HUES48 (cell line): ENCODE results near the gene PEX1.
A peak's percentile ranks its signal among the peaks of the same experiment; 100 is the strongest.
"Not testable (repeated sequence)": the region's sequence is repeated elsewhere in the genome, so short reads cannot be mapped to it uniquely, and the experiment has no call there.

Experiments used
- H3K27ac ChIP-seq: one replicate; pipeline ENCODE4 v1.7.0; 2013; ENCODE audit warnings: low read depth, low read length, inconsistent platforms
- H3K27me3 ChIP-seq: 2 replicates; pipeline ENCODE4 v1.6.1; 2013; ENCODE audit warnings: mild to moderate bottlenecking, low read length; ENCODE audit not compliant: control insufficient read depth, insufficient read depth
- H3K36me3 ChIP-seq: 2 replicates; pipeline ENCODE4 v1.6.1; 2013; ENCODE audit warnings: low read length; ENCODE audit not compliant: control insufficient read depth, insufficient read depth
- H3K4me1 ChIP-seq: 2 replicates; pipeline ENCODE4 v1.6.1; 2013; ENCODE audit warnings: mild to moderate bottlenecking, low read length; ENCODE audit not compliant: control insufficient read depth, insufficient read depth
- H3K4me3 ChIP-seq: 2 replicates; pipeline ENCODE4 v1.5.1; 2013; ENCODE audit warnings: mild to moderate bottlenecking, low read depth, low read length
- H3K9ac ChIP-seq: 2 replicates; pipeline ENCODE4 v1.6.1; 2013; ENCODE audit warnings: mild to moderate bottlenecking, low read depth, low read length, moderate library complexity
- H3K9me3 ChIP-seq: 2 replicates; pipeline ENCODE4 v1.6.1; 2013; ENCODE audit warnings: low read length; ENCODE audit not compliant: control insufficient read depth, insufficient read depth

The PEX1 gene

DNA sequence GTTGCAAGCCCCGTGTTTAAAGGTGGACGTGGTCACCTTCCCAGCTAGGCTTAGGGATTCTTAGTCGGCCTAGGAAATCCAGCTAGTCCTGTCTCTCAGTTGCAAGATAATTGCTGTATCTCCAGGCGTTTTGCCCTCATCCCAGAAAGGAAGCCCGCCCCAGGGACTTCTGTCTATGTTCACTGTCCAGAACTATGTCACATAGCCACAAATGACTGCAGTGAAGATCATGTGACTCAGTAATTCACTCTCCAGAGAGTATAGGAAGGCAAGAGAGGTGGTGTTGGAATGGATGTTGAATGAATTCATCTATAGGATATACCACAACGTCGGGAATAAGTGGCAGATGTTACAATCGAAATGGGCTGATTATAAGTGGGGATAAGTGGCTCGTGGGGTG is 50.2 kb downstream of the PEX1 start:
- no peak overlapping the region for H3K27ac ChIP-seq
- H3K9ac ChIP-seq, result no peak overlapping the region
- H3K4me3 ChIP-seq, result no peak overlapping the region
- H3K9me3 ChIP-seq, result no peaks in the 10 kb centered on the region
- H3K4me1 ChIP-seq, result no peaks in the 10 kb centered on the region; the same call in 1 of the 2 replicates
- H3K36me3 ChIP-seq, result no peaks in the 10 kb centered on the region
- no peaks in the 10 kb centered on the region for H3K27me3 ChIP-seq

DNA sequence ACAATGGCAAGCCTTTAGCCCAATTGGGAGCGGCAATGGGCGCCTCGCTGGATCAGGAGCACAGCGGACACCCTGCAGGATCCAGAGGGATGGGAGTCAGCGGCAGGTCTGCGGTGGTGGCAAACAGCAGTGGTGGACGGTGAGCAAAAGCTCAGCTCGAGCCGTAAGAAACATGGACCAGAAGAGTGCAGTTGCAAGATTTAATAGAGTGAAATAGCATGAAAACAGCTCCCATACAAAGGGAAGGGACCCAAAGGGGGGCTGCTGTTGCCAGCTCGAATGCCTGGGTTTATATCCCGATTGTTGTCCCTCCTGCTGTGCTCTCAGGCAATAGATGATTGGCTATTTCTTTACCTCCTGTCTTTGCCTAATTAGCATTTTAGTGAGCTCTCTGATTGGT is 50.6 kb downstream of the PEX1 start, which contains the start of gene ERVW-1:
Gene ERVW-1, minus strand, starts transcription at position 266 of the 400 bp plus-strand sequence. CDS start 7,565 bp downstream, outside the sequence.
- not testable (repeated sequence) for H3K27ac ChIP-seq, H3K4me1 ChIP-seq, H3K36me3 ChIP-seq, H3K27me3 ChIP-seq, H3K9ac ChIP-seq, H3K9me3 ChIP-seq, H3K4me3 ChIP-seq

DNA sequence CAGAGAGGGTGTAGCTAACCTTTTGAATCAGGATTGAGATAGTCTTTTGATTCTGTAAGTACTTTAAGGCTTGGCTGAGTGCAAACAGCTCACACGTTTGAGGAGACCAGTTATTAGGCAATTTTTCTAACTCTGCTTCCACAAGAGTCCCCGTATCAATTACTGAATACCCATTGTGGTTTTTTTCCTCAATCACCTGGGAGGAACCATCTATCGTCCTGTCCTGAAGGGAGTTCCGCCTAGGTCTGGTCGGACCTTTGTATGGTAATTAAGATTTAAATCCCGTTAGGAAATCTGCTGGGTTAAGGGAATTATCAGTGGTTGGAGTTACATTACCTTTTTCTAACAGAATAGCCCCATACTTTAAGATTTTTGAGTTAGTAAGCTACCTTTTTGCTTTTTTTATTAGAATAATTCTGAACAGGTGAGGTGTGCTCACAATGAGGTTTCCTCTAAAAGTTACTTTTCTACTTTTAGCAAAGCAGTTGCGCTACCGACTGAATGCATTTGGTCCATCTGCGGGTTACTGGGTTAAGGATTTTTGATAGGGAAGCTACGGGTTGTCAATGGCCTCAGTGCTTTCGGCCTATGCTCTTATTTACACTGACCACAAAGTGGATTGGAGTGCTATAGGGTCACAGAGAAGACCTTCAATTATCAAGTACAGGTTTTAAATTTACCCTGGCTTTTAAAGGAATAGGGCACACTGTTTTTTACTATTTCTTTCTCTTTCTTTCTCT is 52.3 kb downstream of the PEX1 start:
- H3K36me3 ChIP-seq, H3K27me3 ChIP-seq, H3K27ac ChIP-seq, H3K9ac ChIP-seq, H3K9me3 ChIP-seq, H3K4me1 ChIP-seq, H3K4me3 ChIP-seq: not testable (repeated sequence)

DNA sequence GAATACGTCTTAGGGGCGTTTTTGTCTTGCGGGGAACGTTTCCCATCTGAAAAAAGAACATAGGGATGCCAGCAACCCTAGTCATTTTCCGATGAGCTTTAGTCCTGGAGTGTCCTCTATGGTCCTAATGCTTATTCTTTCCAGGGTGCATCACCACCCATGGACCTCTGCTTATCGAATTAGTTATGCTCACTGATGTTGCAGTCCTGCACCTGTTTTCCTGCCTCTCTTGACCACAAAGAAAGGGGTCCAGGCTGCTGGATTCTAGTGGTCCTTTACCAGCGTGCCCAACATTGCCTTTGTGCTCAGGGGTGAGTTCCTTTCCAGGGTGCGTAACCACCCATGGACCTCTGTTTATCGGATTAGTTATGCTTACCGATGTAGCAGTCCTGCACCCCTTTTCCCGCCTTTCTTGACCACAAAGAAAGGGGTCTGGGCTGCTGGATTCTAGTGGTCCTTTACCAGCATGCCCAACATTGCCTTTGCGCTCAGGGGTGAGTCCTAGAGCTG is 53.0 kb downstream of the PEX1 start:
- H3K36me3 ChIP-seq, H3K9ac ChIP-seq, H3K9me3 ChIP-seq, H3K27ac ChIP-seq, H3K4me3 ChIP-seq, H3K4me1 ChIP-seq, H3K27me3 ChIP-seq: not testable (repeated sequence)

DNA sequence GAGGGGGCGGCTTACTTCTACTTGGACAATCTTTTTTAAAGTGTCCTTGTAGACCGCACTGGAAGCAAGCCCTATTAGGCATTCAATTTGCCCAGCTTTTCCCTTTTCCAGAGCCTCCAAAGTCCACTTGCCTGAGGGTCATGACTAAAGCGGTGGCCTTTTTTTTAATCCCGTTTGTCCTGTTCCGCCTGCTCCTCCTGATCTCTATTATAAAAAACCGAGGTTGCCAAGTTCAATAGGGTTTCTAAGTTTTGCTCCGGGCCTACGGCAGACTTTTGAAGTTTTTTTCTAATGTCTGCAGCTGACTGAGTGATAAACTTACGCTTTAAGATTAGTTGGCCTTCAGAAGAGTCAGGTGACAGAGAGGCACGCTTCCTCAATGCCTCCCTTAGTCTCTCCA is 54.3 kb downstream of the PEX1 start:
- not testable (repeated sequence) for H3K27me3 ChIP-seq, H3K9me3 ChIP-seq, H3K36me3 ChIP-seq, H3K27ac ChIP-seq, H3K4me1 ChIP-seq, H3K4me3 ChIP-seq, H3K9ac ChIP-seq

DNA sequence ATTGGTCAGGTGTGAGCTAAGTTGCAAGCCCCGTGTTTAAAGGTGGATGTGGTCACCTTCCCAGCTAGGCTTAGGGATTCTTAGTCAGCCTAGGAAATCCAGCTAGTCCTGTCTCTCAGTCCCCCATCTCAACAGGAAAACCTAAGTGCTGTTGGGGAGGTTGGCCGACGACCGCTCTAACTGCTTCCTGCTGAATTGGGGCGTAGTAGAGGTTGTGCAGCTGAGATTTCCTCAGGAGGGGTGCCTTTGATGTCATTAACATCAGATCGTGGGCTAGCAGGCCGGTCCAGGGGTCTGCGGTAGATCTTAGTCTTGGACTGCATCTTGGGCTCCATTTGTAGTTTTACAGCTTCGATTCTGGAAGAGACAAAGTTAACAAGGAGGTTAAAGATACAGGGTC is 59.7 kb downstream of the PEX1 start:
- not testable (repeated sequence) for H3K9me3 ChIP-seq, H3K4me1 ChIP-seq, H3K9ac ChIP-seq, H3K36me3 ChIP-seq, H3K27me3 ChIP-seq, H3K4me3 ChIP-seq, H3K27ac ChIP-seq

DNA sequence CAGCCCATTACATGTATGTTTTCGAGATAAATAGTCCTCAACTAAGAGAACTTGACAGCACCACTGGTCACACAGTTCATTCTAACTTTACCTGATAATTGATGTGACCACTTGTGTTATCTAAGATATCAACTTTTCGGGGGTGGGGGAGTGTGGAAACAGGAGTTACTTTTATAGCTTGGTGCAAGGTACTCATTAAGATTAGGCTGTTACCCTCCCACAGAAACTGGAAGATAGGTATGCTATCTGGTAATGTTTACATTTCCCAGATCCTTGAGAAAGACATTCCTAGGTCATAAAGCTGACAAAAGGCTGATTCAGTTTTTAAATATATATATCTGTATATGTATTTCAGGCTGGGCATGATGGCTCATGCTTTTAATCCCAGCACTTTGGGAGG is 61.6 kb downstream of the PEX1 start:
- Histone ChIP-seq H3K9ac (no peak overlapping the region), H3K9me3 (0 out of 2 replicates have a peak, but pooled peaks cover 2% of the 10 kb centered on the region), H3K27ac (no peak overlapping the region), H3K36me3 (no peaks in the 10 kb centered on the region), H3K27me3 (no peaks in the 10 kb centered on the region), H3K4me1 (no peaks in the 10 kb centered on the region), H3K4me3 (no peak overlapping the region)

DNA sequence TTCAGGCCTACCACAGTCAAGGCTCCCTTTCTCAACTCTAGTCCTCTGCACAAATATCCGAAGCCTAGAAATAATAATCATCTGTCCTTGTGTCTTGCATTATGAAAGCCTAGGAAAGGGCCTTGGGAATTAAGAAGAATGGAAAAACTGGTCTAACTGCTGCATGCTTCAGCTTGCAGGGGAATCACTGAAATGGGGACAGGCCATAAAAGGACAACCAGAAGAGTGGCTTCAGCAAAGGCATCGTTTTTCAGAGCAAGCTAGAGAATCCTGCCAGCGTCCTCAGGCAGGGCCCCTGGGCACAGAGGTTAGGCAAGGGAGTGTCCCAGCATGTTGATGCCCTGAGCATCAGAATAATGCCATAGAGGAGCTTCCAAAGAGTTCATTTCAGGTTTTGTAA is 63.8 kb downstream of the PEX1 start:
- Histone ChIP-seq H3K9ac (no peak overlapping the region), H3K9me3 (0 out of 2 replicates have a peak, but pooled peaks cover 2% of the 10 kb centered on the region), H3K27ac (no peak overlapping the region), H3K4me1 (no peaks in the 10 kb centered on the region), H3K36me3 (no peaks in the 10 kb centered on the region), H3K27me3 (no peaks in the 10 kb centered on the region), H3K4me3 (no peak overlapping the region)

DNA sequence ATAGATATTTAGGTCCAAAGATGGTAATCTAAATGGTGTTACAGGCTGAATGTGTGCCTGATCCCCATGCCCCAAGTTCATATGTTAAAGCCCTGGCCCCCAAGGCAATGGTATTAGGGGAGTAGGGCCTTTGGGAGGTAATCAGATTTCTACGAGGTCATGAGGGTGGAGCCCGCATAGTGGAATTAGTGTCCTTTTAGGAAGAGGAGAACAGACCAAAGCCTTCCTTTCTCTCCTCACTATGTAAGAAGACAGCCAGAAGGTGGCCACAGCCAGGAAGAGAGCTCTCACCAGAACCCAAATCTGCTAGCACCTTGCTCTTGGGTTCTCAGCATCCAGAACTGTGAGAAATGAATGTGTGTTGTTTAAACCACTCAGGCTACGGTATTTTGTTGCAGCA is 65.8 kb downstream of the PEX1 start:
- H3K27me3 ChIP-seq, result no peaks in the 10 kb centered on the region
- H3K4me1 ChIP-seq, result no peaks in the 10 kb centered on the region
- H3K4me3 ChIP-seq, result no peak overlapping the region
- H3K27ac ChIP-seq, result no peak overlapping the region
- no peaks in the 10 kb centered on the region for H3K9me3 ChIP-seq
- peaks cover 10% of the 10 kb centered on the region for H3K36me3 ChIP-seq
- no peak overlapping the region for H3K9ac ChIP-seq

DNA sequence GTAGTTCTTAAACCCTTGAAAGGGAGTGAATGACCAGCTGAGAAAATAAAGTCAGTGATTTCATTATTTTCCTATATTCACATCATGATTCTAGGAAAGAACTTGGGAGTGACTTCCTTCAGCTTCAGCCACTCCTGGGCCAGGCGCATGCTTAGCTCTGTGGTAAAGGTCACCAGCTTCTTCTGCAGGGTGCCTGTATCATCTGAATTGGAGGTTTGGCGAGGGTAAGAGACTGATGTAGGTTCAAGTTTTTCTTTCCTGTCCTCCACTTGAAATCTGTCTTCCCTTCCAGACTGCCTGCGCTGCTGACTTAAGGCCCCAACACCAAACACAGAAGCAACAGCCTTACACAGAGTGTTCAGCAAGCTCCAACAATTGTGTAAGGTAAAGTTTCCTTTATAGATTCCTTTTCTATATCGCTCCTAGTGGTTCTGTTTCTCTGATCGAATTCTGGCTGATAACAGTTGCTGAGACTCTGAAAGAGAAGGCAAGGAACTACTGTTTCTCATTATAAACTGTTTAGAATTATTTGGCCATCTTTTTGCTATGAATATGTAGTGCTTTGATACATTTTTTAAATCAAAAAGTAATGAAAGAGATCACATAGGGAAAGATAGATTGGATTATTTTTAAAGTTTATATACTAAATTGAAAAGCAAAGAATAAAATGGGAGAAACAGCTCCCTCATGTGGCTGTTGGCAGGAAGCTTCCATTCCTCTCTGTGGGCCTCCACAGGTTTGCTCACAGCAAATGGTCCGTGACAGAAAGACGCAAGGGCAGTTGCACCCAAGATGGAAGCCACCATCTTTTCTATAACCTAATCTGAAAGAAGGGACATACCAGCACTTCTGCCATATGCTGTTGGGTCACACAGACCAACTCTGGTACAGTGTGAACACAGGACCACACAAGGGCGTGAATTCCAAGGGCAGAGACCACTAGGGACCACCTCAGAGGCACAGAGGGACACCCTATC is 67.0 kb downstream of the PEX1 start:
- H3K9ac ChIP-seq, result no peak overlapping the region
- peak overlapping the region; percentile 21 for H3K27ac ChIP-seq
- H3K9me3 ChIP-seq, result no peaks in the 10 kb centered on the region
- H3K4me3 ChIP-seq, result no peak overlapping the region
- H3K4me1 ChIP-seq, result no peaks in the 10 kb centered on the region
- H3K27me3 ChIP-seq, result no peaks in the 10 kb centered on the region
- peaks cover 19% of the 10 kb centered on the region for H3K36me3 ChIP-seq

DNA sequence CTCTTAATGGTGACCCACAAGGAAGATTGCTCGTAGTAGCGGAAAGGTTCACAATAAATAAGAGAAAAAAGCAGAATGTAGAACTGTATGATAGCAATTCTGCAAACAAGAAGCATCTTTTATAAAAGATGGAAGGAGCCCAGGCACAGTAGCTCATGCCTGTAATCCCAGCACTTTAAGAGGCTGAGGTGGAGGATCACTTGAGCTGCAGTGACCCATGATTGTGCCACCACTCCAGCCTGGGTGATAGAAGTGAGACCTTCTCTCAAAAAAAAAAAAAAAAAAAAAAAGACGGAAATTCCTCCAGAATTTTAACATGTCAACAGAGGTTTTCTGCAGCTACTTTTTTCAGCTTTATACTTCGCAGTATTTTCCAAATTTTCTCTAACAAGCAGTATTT is 67.8 kb downstream of the PEX1 start:
- Histone ChIP-seq H3K4me3 (no peak overlapping the region), H3K9ac (no peak overlapping the region), H3K27ac (no peak overlapping the region), H3K9me3 (no peaks in the 10 kb centered on the region), H3K27me3 (no peaks in the 10 kb centered on the region), H3K36me3 (peaks cover 27% of the 10 kb centered on the region), H3K4me1 (no peaks in the 10 kb centered on the region)
